Brain pericyte (primary cell): ENCODE measurements around the gene BBS9.

ENCODE experiments used
- DNase-seq: peaks from one replicate; pipeline ENCODE4 v3.0.0-alpha.2; 2012; ENCODE audit warnings: low read depth, low spot score

The BBS9 gene

GRCh38 chr7:33356336-33356735 lies 227.0 kb downstream of the BBS9 start:
- DNase-seq = no peak

- DNase-seq = no peak
Measured at GRCh38 chr7:33357846-33358245, 228.5 kb downstream of the BBS9 start.

- no peak for DNase-seq
Measured at GRCh38 chr7:33369888-33370287, 240.5 kb downstream of the BBS9 start.

GRCh38 chr7:33373195-33373594 lies 243.8 kb downstream of the BBS9 start:
- DNase-seq = no peak

GRCh38 chr7:33379891-33380525 lies 250.6 kb downstream of the BBS9 start:
- DNase-seq = no peak

- no peak for DNase-seq
Measured at GRCh38 chr7:33388332-33388731, 259.0 kb downstream of the BBS9 start.

GRCh38 chr7:33392148-33392547 lies 262.8 kb downstream of the BBS9 start:
- DNase-seq = no peak

- no peak for DNase-seq
Measured at GRCh38 chr7:33393770-33394169, 264.4 kb downstream of the BBS9 start.

- no peak for DNase-seq
Measured at GRCh38 chr7:33395340-33395739, 266.0 kb downstream of the BBS9 start.

- no peak for DNase-seq
Measured at GRCh38 chr7:33399528-33400213, 270.3 kb downstream of the BBS9 start.

- DNase-seq = no peak
Measured at GRCh38 chr7:33400214-33400538, 270.8 kb downstream of the BBS9 start.

GRCh38 chr7:33410266-33410665 lies 280.9 kb downstream of the BBS9 start:
- no peak for DNase-seq

- no peak for DNase-seq
Measured at GRCh38 chr7:33411020-33411419, 281.7 kb downstream of the BBS9 start.

GRCh38 chr7:33412331-33412730 lies 283.0 kb downstream of the BBS9 start:
- DNase-seq = no peak

- no peak for DNase-seq
Measured at GRCh38 chr7:33418251-33418701, 288.9 kb downstream of the BBS9 start.

GRCh38 chr7:33420311-33420940 lies 291.1 kb downstream of the BBS9 start:
- DNase-seq = no peak

- no peak for DNase-seq
Measured at GRCh38 chr7:33421429-33421828, 292.1 kb downstream of the BBS9 start.

- no peak for DNase-seq
Measured at GRCh38 chr7:33422141-33422540, 292.8 kb downstream of the BBS9 start.

- DNase-seq = no peak
Measured at GRCh38 chr7:33422825-33423645, 293.7 kb downstream of the BBS9 start.

- no peak for DNase-seq
Measured at GRCh38 chr7:33423646-33424020, 294.3 kb downstream of the BBS9 start.

GRCh38 chr7:33425395-33425794 lies 296.0 kb downstream of the BBS9 start:
- DNase-seq = no peak

- no peak for DNase-seq
Measured at GRCh38 chr7:33425929-33426678, 296.7 kb downstream of the BBS9 start.
